Thyroid gland (tissue), 4 donors: ENCODE results near the gene SIRT4. TPM values are rescaled to one million over a fixed set of nuclear protein-coding genes. Genes with fewer than 3 reads are reported as not detected.
A peak's percentile ranks its signal among the peaks of the same experiment; 100 is the strongest.

Experiments
- DNase-seq, 2 donors: peaks; one replicate each; pipeline ENCODE4 v3.0.0-alpha.2; 2019
- H3K27ac ChIP-seq, 3 donors: fragments of 200-600 bp; sonication (generic); 1 replicate in 2 of 3; 2 replicates in 1 of 3; pipeline ENCODE4 v1.5.1; 2016 to 2019; ENCODE audit warnings: mild to moderate bottlenecking in 1 of 3, moderate library complexity in 1 of 3
- H3K27me3 ChIP-seq: fragments of 200-600 bp; sonication (generic); one replicate; pipeline ENCODE4 v1.5.1; 2019
- H3K36me3 ChIP-seq, 2 donors: fragments of 200-600 bp; sonication (generic); one replicate each; pipeline ENCODE4 v1.5.1; 2016 to 2019
- H3K4me1 ChIP-seq, 2 donors: fragments of 200-600 bp; sonication (generic); one replicate each; pipeline ENCODE4 v1.5.1; 2017 to 2019
- H3K4me3 ChIP-seq, 3 donors: fragments of 200-600 bp; sonication (generic); replicated peaks in 1 of 3; 1 replicate in 2 of 3; 2 replicates in 1 of 3; pipeline ENCODE4 v1.5.1; 2016; ENCODE audit warnings: mild to moderate bottlenecking in 1 of 3
- H3K9me3 ChIP-seq: fragments of 200-600 bp; sonication (generic); one replicate; pipeline ENCODE4 v1.5.1; 2017
- POLR2A ChIP-seq, 2 donors: fragments of 450-650 bp; IDR thresholded peaks; one replicate each; pipeline ENCODE4 v1.6.1; 2017; ENCODE audit warnings: antibody characterized with exemption in 2 of 2, mild to moderate bottlenecking in 2 of 2, moderate library complexity in 1 of 2
- WGBS, 2 donors: methylation state at CpG; one replicate each; pipeline ENCODE4 v1.1.5; 2017; 5-methylcytosine and 5-hydroxymethylcytosine counted together
- intact Hi-C: fragments of 100-400 bp; cut with DNase I; formaldehyde crosslinking; loops from one replicate; pipeline ENCODE4 v1.15.1; 2023
- total RNA-seq, 4 donors: library from RNA; depleted of rRNA; stranded (reverse); fragments of >200 nt; gene quantifications; one replicate each; pipeline ENCODE4 v1.2.3, GENCODE V29; 2016
- TF ChIP-seq, protein P1 (sequence below), 6 experiments: fragments of 200-600 bp in 3 of 6; fragments of 450-650 bp in 3 of 6; sonication (generic) in 3 of 6; IDR thresholded peaks; one replicate each; pipeline ENCODE4 v1.5.1; 2016 to 2019; ENCODE audit warnings: antibody characterized with exemption in 6 of 6, mild to moderate bottlenecking in 2 of 6, inconsistent platforms in 1 of 6, moderate library complexity in 1 of 6

SIRT4 gene
- total RNA-seq, 4 donors from 2014 or later: 3.1 to 6.5 (median 3.8) TPM; not detected in 1

DNA sequence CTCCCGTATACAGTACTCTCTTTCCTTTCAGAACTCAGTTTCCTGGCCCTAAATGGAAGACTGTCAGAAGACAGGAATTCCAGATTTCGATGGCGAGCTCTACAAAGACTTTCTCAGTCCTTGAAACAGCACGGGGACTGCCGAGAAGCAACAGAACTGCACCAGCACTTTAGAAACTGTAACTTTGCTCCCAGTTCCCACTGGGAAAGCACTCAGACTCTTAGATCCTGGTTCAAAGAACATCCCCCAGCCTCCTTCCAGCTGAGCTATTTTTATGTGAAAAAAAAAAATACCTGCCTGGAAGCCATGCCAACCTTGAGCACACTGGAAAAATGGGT lies 38.4 kb upstream of the SIRT4 start:
- intact Hi-C loops: loop anchor here (2.0 kb wide), 1 partner anchor 35 kb away; no protein-coding TSS in a partner anchor
- 9 to 15% methylated on average over 5 of the region's 5 CpGs for WGBS, 2 donors

DNA sequence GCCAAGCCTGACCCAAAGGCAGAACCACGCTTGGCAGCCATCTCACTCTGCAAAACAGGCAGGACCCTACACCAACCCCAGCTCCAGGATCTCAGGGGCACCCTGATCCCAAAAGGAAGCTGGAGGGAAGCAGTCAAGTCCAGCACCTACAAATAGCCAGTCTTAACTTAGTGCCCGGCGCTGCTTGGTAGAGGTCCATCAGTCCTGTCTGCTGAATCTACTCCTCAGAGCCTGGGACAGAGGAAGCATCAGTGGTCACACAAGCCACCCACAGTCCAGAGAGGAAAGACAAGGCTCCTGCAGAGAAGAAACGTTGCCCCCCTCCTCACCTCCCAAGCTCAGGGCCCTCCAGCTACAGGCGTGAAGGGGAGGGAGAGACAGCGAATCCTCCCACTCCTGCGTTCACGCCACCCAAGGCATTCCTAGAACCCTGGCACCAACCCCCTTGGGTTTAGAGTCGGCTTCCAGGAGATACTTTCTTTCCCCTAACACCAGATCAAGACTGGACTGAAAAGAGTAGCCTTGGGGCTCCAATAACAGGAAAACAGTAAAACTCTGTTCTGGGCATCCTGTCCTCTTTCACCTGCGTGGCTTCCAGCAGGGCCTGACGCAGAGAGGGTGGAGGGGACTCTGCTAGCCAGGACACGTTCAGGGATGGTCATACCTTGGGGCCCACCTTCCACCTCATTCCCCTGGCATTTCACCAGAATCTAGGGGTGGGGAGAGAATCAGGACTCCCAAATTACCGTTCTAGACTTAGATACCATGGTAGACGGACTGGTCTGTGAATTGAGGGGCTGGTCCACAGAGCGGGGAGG lies 37.8 kb upstream of the SIRT4 start:
- WGBS, 2 donors: 18 to 25% methylated on average over 12 to 15 of the region's 15 CpGs
- Histone ChIP-seq H3K9me3 (no peaks in the 10 kb centered on the region), H3K4me1 (peaks cover 44 to 58% of the 10 kb centered on the region in 2 donors), H3K27ac (peak overlapping the region; percentile 85 to 97 (median 96)), H3K27me3 (no peaks in the 10 kb centered on the region), H3K36me3 (no peaks in the 10 kb centered on the region), H3K4me3 (peak overlapping the region; percentile 40 to 99 (median 92))
- intact Hi-C loops: loop anchor here (2.0 kb wide), 1 partner anchor 35 kb away; no protein-coding TSS in a partner anchor
- DNase-seq: peak; percentile 47 to 48
- peak in 1 of 2 donors; percentile 20 for TF ChIP-seq POLR2A (IDR thresholded peaks at IDR 0.05)
- TF ChIP-seq, protein P1, sequence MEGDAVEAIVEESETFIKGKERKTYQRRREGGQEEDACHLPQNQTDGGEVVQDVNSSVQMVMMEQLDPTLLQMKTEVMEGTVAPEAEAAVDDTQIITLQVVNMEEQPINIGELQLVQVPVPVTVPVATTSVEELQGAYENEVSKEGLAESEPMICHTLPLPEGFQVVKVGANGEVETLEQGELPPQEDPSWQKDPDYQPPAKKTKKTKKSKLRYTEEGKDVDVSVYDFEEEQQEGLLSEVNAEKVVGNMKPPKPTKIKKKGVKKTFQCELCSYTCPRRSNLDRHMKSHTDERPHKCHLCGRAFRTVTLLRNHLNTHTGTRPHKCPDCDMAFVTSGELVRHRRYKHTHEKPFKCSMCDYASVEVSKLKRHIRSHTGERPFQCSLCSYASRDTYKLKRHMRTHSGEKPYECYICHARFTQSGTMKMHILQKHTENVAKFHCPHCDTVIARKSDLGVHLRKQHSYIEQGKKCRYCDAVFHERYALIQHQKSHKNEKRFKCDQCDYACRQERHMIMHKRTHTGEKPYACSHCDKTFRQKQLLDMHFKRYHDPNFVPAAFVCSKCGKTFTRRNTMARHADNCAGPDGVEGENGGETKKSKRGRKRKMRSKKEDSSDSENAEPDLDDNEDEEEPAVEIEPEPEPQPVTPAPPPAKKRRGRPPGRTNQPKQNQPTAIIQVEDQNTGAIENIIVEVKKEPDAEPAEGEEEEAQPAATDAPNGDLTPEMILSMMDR (IDR thresholded peaks at IDR 0.05): no peak

More for the DNA sequence above, 38.4 kb upstream of the SIRT4 start:
- peak overlapping the region in 2 of 3 donors; percentile 92 to 99 for H3K4me3 ChIP-seq
- H3K27me3 ChIP-seq: no peaks in the 10 kb centered on the region
- peak in 1 of 2 donors; percentile 49 for DNase-seq
- peak overlapping the region; percentile 85 to 97 (median 96) for H3K27ac ChIP-seq
- H3K4me1 ChIP-seq: peaks cover 50 to 64% of the 10 kb centered on the region in 2 donors
- no peak for TF ChIP-seq POLR2A (IDR thresholded peaks at IDR 0.05)
- TF ChIP-seq, protein P1 (IDR thresholded peaks at IDR 0.05): no peak
- no peaks in the 10 kb centered on the region for H3K36me3 ChIP-seq
- H3K9me3 ChIP-seq: no peaks in the 10 kb centered on the region

DNA sequence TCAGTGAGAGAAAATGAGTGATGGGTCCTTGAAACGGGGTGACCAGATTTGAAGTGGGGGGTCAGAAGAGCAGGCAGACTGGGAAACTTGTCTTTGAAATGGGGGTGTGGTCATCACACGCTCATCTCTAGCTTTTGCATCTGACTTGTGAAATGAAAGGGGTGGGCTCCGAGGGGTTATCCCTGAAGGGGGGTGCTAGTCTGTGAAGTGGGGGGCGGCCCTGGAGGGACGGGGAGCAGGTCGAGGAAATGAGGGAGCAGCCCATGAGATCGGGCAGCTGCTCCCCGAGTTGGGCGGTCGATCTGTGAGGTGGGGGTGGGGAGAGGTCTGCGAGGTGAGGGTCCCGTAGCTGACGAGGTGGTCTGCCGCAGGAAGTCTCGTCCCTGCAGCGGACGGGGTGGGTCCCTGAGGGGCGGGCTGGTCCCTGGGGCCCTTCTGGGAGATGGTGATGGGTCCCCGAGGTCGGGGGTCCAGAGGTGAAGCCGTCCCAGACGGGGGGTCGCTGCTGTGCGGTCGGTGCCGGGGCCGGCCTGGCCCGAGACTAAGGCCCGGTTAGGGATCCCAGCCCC lies 37.1 kb upstream of the SIRT4 start:
- no peaks in the 10 kb centered on the region for H3K9me3 ChIP-seq
- H3K27ac ChIP-seq: peak overlapping the region; percentile 85 to 97 (median 96)
- H3K36me3 ChIP-seq: no peaks in the 10 kb centered on the region
- intact Hi-C loops: loop anchor here (2.0 kb wide), 1 partner anchor 36 kb away; no protein-coding TSS in a partner anchor
- no peak for DNase-seq
- TF ChIP-seq, protein P1 (IDR thresholded peaks at IDR 0.05): no peak
- no peak for TF ChIP-seq POLR2A (IDR thresholded peaks at IDR 0.05)
- peak overlapping the region; percentile 40 to 99 (median 92) for H3K4me3 ChIP-seq
- no peaks in the 10 kb centered on the region for H3K27me3 ChIP-seq
- WGBS, 2 donors: 6 to 8% methylated on average over 2 to 8 of the region's 29 CpGs
- H3K4me1 ChIP-seq: peaks cover 41 to 51% of the 10 kb centered on the region in 2 donors

DNA sequence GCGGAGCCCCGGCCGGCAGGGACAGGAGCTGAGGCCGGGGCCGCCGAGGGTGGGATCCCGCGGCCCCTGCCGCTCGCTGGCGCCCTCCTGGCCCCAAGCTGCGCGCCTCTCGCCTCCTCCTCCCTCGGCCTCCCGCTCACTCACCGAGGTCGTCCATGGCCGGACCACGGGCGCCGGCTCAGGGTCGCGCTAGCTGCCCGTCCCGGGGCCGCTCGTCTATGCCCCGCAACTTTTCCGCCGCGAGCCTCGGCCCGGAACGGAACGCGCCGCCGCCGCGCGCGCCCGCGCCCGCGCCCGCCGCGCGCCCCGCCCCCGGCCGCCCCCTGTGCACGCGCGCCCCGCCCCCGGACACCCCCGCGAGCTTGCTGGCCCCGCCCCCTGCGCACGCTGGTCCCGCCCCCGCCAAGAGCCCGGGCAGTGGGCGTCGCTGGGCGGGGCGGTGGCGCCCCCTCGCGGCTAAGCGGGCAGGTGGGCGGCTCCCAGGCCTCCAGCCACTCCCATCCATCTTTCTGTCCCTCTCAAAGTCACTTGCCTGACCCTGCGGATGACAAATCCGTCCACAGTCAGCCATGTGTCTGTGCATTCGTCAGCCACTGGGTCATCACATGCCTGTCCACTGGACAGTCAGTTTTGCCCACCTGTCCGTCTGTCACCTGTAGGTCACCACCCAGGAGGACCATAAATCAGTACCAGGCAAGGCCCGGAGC lies 36.5 kb upstream of the SIRT4 start, which contains the start of gene PXN:
TSS of gene PXN (minus strand) at position 258 of the 707 bp plus-strand sequence. CDS start at position 157, 101 bp downstream.
- Histone ChIP-seq H3K27ac (peak within 1 kb of the TSS; percentile 85 to 97 (median 96)), H3K4me1 (peaks cover 40 to 48% of the 10 kb centered on the region in 2 donors), H3K36me3 (no peaks in the 10 kb centered on the region), H3K4me3 (peak within 1 kb of the TSS; percentile 40 to 99 (median 92)), H3K9me3 (no peaks in the 10 kb centered on the region), H3K27me3 (no peaks in the 10 kb centered on the region)
- peak in 1 of 2 donors; percentile 81 for TF ChIP-seq POLR2A (IDR thresholded peaks at IDR 0.05)
- TF ChIP-seq, protein P1 (IDR thresholded peaks at IDR 0.05): peak; percentile 53 to 91 (median 70)
- WGBS, 2 donors: 25 to 40% methylated on average over 2 to 4 of the region's 81 CpGs
- peak; percentile 83 to 88 for DNase-seq
- intact Hi-C loops: loop anchor here (2.0 kb wide), 1 partner anchor 37 kb away; no protein-coding TSS in a partner anchor
